ENCODE measurements around the gene CDADC1.

The CDADC1 gene

DNA sequence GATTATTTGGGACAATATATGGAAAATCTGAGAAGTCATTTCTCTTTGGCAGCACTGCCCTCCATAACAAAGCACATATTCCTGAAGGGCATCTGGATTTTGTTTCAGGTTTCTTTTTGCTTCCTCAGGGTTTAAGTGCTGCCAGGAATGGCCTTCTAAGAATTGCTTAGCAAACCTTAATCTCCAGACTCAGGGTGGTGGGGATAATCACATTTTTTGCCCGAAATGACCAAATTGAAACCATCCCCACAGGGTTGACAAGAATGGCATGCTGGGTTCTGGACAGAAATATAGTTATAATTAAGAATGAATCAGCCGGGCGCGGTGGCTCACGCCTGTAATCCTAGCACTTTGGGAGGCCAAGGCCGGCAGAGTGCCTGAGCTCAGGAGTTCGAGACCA lies 6.4 kb upstream of the CDADC1 start:
- no peaks in the 10 kb centered on the region for H3K9me2 ChIP-seq (replicated peaks; ENCODE audit: control insufficient read depth, low read length)
- H3K27ac ChIP-seq (ENCODE audit: low read depth, low read length), result no peak overlapping the region
- no peaks in the 10 kb centered on the region for H3K27me3 ChIP-seq (ENCODE audit: control insufficient read depth, low read length)
- no peaks in the 10 kb centered on the region for H3K9me3 ChIP-seq (ENCODE audit: control insufficient read depth, insufficient read depth, low read length)
- H4K20me1 ChIP-seq (ENCODE audit: control insufficient read depth, insufficient read depth, low read depth, low read length), result no peaks in the 10 kb centered on the region
- H3K79me2 ChIP-seq (ENCODE audit: control insufficient read depth, low read length), result no peaks in the 10 kb centered on the region
- peaks cover 6% of the 10 kb centered on the region for H3K4me1 ChIP-seq (ENCODE audit: control insufficient read depth, low read length)
- H3F3A ChIP-seq (ENCODE audit: control insufficient read depth, insufficient read depth), result no peaks in the 10 kb centered on the region
- H3K4me2 ChIP-seq (ENCODE audit: low read length), result no peak overlapping the region
- no peak overlapping the region for H3K4me3 ChIP-seq (ENCODE audit: low read length)
- no peak for TF ChIP-seq EZH2phosphoT487 (IDR thresholded peaks at IDR 0.05; ENCODE audit: borderline replicate concordance, low read length)
- TF ChIP-seq, protein P1, sequence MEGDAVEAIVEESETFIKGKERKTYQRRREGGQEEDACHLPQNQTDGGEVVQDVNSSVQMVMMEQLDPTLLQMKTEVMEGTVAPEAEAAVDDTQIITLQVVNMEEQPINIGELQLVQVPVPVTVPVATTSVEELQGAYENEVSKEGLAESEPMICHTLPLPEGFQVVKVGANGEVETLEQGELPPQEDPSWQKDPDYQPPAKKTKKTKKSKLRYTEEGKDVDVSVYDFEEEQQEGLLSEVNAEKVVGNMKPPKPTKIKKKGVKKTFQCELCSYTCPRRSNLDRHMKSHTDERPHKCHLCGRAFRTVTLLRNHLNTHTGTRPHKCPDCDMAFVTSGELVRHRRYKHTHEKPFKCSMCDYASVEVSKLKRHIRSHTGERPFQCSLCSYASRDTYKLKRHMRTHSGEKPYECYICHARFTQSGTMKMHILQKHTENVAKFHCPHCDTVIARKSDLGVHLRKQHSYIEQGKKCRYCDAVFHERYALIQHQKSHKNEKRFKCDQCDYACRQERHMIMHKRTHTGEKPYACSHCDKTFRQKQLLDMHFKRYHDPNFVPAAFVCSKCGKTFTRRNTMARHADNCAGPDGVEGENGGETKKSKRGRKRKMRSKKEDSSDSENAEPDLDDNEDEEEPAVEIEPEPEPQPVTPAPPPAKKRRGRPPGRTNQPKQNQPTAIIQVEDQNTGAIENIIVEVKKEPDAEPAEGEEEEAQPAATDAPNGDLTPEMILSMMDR (IDR thresholded peaks at IDR 0.05; ENCODE audit: low read depth, low read length, poor library complexity, severe bottlenecking), result no peak
- H3K36me3 ChIP-seq (ENCODE audit: control insufficient read depth, low read length), result no peaks in the 10 kb centered on the region

DNA sequence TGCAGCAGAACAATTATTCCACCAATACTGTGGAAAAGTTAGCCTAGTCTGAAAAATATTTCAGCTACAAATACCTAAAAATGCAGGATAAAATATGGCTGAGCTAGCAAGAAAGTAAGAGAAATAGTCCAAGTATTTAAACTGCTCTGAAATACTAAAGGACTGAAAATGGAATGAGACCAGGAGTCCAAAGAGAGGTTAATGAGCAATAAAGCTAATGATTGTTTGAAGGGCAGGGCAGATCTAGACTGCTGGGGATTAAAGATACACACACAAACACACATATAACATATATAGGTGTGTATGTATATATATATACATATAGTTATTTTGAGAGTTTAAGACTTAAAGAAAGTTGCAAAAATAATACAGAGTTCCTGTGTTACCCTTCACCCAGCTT lies 2.6 kb upstream of the CDADC1 start:
- H3K79me2 ChIP-seq (ENCODE audit: control insufficient read depth, low read length), result peaks cover 14% of the 10 kb centered on the region
- H3K9me3 ChIP-seq (ENCODE audit: control insufficient read depth, insufficient read depth, low read length), result no peaks in the 10 kb centered on the region
- H3F3A ChIP-seq (ENCODE audit: control insufficient read depth, insufficient read depth), result no peaks in the 10 kb centered on the region
- no peaks in the 10 kb centered on the region for H4K20me1 ChIP-seq (ENCODE audit: control insufficient read depth, insufficient read depth, low read depth, low read length)
- no peaks in the 10 kb centered on the region for H3K27me3 ChIP-seq (ENCODE audit: control insufficient read depth, low read length)
- H3K4me1 ChIP-seq (ENCODE audit: control insufficient read depth, low read length), result peaks cover 17% of the 10 kb centered on the region
- no peaks in the 10 kb centered on the region for H3K9me2 ChIP-seq (replicated peaks; ENCODE audit: control insufficient read depth, low read length)
- no peak overlapping the region for H3K4me3 ChIP-seq (ENCODE audit: low read length)
- TF ChIP-seq EZH2phosphoT487 (IDR thresholded peaks at IDR 0.05; ENCODE audit: borderline replicate concordance, low read length), result no peak
- TF ChIP-seq, protein P1 (IDR thresholded peaks at IDR 0.05; ENCODE audit: low read depth, low read length, poor library complexity, severe bottlenecking), result no peak
- no peak overlapping the region for H3K27ac ChIP-seq (ENCODE audit: low read depth, low read length)
- H3K36me3 ChIP-seq (ENCODE audit: control insufficient read depth, low read length), result peaks cover 4% of the 10 kb centered on the region
- H3K4me2 ChIP-seq (ENCODE audit: low read length), result no peak overlapping the region

DNA sequence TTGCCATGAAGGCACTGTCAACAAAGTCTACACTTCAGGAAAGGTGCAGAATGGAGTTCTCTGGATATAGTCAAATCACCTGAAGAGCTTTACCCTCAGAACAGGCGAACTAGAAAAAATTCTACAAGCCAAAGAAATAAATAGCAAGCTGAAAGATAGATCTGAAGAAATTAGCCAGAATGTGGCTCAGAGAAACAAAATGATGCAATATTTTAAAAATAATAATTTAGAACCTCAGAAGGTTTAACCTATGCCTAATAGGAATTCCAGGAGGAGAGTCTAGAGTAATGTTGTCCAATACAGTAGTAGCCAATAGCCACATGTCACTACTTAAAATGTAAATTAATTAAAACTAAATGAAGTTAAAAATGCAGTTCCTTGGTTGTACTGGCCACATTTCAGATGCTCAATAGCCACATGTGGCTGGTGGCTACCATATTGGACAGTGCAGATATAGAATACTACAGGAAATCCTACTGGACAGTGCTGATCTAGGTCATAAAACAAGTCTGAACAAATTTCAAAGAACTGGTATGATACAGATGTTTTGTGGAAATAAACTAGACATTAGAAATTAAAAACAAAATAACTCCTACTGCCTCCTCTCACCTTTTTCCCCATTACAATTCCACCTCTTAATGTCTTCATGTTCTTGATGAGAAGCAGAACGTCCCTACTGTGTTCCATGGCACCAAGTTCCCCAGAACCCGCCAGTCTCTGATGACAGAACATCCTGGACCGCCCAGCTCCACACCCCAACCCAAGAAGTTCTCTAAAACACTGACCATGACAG lies 679 bp upstream of the CDADC1 start:
- TF ChIP-seq, protein P1 (IDR thresholded peaks at IDR 0.05; ENCODE audit: low read depth, low read length, poor library complexity, severe bottlenecking), result no peak
- TF ChIP-seq EZH2phosphoT487 (IDR thresholded peaks at IDR 0.05; ENCODE audit: borderline replicate concordance, low read length), result no peak
- Histone ChIP-seq H3K27ac (ENCODE audit: low read depth, low read length) (no peak overlapping the region), H3K79me2 (ENCODE audit: control insufficient read depth, low read length) (peaks cover 19% of the 10 kb centered on the region), H4K20me1 (ENCODE audit: control insufficient read depth, insufficient read depth, low read depth, low read length) (no peaks in the 10 kb centered on the region), H3K9me3 (ENCODE audit: control insufficient read depth, insufficient read depth, low read length) (no peaks in the 10 kb centered on the region), H3K27me3 (ENCODE audit: control insufficient read depth, low read length) (no peaks in the 10 kb centered on the region), H3K36me3 (ENCODE audit: control insufficient read depth, low read length) (peaks cover 10% of the 10 kb centered on the region), H3F3A (ENCODE audit: control insufficient read depth, insufficient read depth) (no peaks in the 10 kb centered on the region), H3K4me2 (ENCODE audit: low read length) (peak overlapping the region; percentile 96), H3K4me3 (ENCODE audit: low read length) (peak overlapping the region; percentile 73), H3K4me1 (ENCODE audit: control insufficient read depth, low read length) (peaks cover 29% of the 10 kb centered on the region), H3K9me2 (replicated peaks; ENCODE audit: control insufficient read depth, low read length) (no peaks in the 10 kb centered on the region)

All from DOHH2 (cell line).